Measurements from ENCODE around the gene HOXC6. TPM values are rescaled to one million over a fixed set of nuclear protein-coding genes. Genes with fewer than 3 reads are reported as not detected.

HOXC6 gene
- total RNA-seq, 1 experiment from 2014 or later, result not detected

DNA sequence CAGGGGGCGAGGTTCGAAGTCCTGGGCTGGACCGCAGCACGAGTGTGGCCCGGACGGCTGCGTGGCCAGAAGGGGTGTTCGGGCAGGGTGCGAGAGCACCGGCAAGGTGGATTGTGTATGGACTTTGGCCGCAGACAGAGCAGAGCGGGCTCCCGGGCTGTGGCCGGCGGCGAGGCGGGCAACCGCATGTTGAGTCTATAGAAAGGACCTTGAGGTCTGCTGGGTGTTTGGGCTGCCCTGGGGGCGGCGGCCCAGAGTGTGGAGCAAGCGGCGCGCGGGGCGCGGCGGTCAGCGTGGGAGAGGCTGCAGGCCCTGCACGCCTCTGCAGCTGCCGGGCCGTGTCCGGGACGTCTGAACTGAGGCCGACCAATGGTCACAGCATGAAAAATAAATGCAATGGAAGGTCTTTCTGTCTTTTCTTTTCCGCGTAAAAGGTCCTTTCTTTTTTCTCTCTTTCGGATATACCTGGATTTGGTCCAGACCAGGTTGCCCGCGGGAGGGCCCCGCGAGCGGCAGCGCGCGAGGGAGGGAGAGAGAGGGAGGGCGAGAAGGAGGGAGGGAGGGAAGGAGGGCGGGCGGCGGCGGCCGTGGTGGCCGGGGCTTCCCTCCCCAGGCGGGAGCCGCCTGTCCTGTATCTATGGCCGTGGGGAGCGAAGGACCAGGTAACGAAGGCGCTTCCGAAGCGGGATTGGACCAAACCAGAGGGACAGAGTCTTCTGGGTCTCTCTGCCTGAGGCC, 33.8 kb upstream of the HOXC6 start:
- Histone ChIP-seq H3K9ac (ENCODE audit: low read length) (no peak overlapping the region), H2AFZ (ENCODE audit: low read length) (no peak overlapping the region)

DNA sequence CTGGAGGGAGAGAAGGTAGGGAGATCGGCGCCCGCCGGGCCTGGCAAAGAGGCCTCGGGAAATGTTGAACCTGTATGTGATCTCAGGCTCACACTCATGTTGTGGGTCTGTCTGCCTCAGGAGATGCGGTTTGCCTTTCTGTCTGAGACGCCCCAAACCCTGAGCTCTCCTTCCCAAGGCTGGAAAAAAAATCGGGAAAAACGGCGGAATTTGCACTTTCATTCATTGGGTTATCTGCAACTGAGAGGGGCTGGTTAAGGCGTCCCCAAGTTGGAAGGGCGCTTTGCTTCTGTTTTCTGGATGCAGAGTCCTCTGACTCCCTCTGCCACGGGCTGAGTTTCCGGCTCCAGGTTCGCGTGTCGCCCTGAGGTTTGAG, 33.2 kb upstream of the HOXC6 start:
- Histone ChIP-seq H3K9me2 (replicated peaks; ENCODE audit: insufficient read depth, low read length) (no peaks in the 10 kb centered on the region), H3K9me3 (ENCODE audit: low read length) (no peaks in the 10 kb centered on the region), H3K36me3 (ENCODE audit: insufficient read depth, low read length) (no peaks in the 10 kb centered on the region), H3K79me2 (ENCODE audit: low read length) (no peaks in the 10 kb centered on the region), H4K20me1 (ENCODE audit: insufficient read depth, low read depth, low read length) (no peaks in the 10 kb centered on the region), H3K27ac (ENCODE audit: low read length) (no peak overlapping the region), H3K9ac (ENCODE audit: low read length) (no peak overlapping the region; the same call in 1 of the 2 replicates), H3K4me1 (ENCODE audit: low read length) (peaks cover 14% of the 10 kb centered on the region), H3K4me3 (ENCODE audit: low read length) (peak overlapping the region; percentile 57; the same call in 1 of the 2 replicates), H2AFZ (ENCODE audit: low read length) (no peak overlapping the region), H3K27me3 (ENCODE audit: low read length) (no peaks in the 10 kb centered on the region), H3K4me2 (ENCODE audit: low read depth, low read length, poor library complexity, severe bottlenecking) (peak overlapping the region; percentile 60)
- no peak for DNase-seq

More for the DNA sequence above, 33.8 kb upstream of the HOXC6 start:
- Histone ChIP-seq H4K20me1 (ENCODE audit: insufficient read depth, low read depth, low read length) (no peaks in the 10 kb centered on the region), H3K27me3 (ENCODE audit: low read length) (no peaks in the 10 kb centered on the region), H3K4me1 (ENCODE audit: low read length) (peaks cover 18% of the 10 kb centered on the region), H3K9me3 (ENCODE audit: low read length) (no peaks in the 10 kb centered on the region), H3K36me3 (ENCODE audit: insufficient read depth, low read length) (no peaks in the 10 kb centered on the region), H3K79me2 (ENCODE audit: low read length) (no peaks in the 10 kb centered on the region), H3K4me3 (ENCODE audit: low read length) (no peak overlapping the region), H3K4me2 (ENCODE audit: low read depth, low read length, poor library complexity, severe bottlenecking) (peak overlapping the region; percentile 60), H3K9me2 (replicated peaks; ENCODE audit: insufficient read depth, low read length) (no peaks in the 10 kb centered on the region), H3K27ac (ENCODE audit: low read length) (no peak overlapping the region)
- DNase-seq, result no peak

DNA sequence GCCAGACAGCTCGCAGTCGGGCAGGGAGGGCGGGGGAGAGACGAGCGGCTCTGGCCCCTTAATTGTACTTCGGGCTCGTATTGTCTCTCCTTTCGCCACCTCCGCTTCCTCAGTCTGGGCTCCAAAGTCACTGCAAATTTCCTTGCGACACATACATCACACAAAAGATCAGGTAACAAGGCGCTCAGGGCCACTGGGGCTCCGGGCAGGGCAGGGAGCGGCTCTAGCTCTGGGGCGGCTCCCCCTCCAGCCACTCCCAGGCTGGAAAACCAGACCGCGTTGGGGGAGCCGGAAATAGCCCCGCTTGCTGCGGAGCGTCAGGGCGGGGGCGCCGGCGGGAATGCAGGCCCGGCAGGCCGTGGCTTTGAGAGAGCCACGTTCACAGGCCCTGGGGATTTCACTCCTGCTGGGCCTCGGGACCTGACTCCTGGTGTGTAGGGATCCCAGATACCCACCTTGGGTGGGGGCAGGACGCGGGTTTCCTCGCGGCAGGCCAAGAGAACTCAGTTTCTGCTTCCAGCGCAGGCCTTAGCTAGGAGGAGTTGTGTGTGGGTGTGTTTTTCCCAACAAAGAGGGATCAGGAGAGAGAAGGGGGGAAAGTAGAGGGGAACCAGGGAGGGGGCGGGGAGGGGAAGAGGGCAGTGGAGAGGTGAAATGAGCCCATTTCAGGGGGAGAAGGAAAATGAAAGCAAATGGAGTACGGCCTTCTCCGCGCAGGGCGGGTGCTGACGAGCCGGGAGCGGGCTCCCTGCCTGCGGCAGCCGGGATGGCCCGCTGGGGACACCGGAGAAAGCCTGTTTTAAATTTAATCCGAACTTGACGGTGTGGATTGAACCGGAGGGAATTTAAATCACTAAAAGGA, 32.6 kb upstream of the HOXC6 start:
- H3K79me2 ChIP-seq (ENCODE audit: low read length), result no peaks in the 10 kb centered on the region
- no peaks in the 10 kb centered on the region for H3K36me3 ChIP-seq (ENCODE audit: insufficient read depth, low read length)
- peaks cover 14% of the 10 kb centered on the region for H3K4me1 ChIP-seq (ENCODE audit: low read length)
- peak overlapping the region; percentile 48; the same call in 1 of the 2 replicates for H2AFZ ChIP-seq (ENCODE audit: low read length)
- no peaks in the 10 kb centered on the region for H3K9me2 ChIP-seq (replicated peaks; ENCODE audit: insufficient read depth, low read length)
- DNase-seq, result no peak
- H4K20me1 ChIP-seq (ENCODE audit: insufficient read depth, low read depth, low read length), result no peaks in the 10 kb centered on the region
- H3K27ac ChIP-seq (ENCODE audit: low read length), result no peak overlapping the region
- H3K9me3 ChIP-seq (ENCODE audit: low read length), result no peaks in the 10 kb centered on the region
- peak overlapping the region; percentile 64 for H3K9ac ChIP-seq (ENCODE audit: low read length)
- H3K4me2 ChIP-seq (ENCODE audit: low read depth, low read length, poor library complexity, severe bottlenecking), result peak overlapping the region; percentile 60
- no peaks in the 10 kb centered on the region for H3K27me3 ChIP-seq (ENCODE audit: low read length)
- peak overlapping the region; percentile 57; the same call in 1 of the 2 replicates for H3K4me3 ChIP-seq (ENCODE audit: low read length)

DNA sequence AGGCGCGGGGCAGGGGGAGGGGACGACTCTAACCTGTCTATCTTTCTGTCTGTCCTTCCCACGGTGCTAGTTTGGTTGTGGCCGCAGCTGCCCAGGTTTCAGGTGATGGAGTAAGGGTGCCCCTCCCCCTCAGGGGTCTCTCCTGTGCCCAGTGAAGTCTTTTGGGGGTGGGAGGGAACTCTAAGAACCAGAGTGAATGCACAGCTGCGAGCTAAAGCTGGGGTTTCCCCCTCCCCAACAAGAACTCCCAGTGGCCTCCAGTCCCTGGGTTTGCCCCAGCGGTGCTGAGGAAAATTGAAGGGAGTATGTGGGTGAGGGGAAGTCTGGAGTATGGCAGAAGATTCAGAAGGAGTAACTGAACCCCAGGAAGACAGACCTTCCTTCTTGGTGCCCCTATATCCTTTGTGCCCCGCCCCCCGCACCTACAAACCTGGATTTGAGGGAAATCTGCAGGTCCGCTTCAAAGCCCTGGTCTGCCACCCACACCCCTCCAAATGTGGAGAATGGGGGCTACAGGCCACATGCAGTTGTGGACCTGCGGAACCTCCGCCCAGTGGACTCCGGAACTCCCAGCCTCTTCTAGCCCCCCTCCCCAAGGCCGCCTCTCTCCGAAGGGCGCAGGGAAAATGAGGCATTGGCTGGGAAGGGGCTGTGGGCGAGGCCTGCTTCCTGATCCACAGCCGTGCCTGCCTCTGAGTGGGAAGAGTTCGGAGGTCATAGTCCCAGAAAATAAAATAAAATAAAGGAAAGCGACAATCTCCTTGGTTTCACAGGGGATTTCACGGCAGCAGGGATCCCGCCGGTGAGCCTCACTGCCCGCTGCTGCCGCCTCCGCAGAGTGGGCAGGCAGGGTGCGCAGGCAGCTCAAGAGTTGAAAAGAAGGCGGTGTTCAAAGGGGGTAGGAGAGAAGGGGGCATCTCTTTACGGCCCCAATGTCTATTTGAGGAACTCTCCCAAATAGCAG, 31.7 kb upstream of the HOXC6 start:
- H3K9me3 ChIP-seq (ENCODE audit: low read length), result no peaks in the 10 kb centered on the region
- peak overlapping the region; percentile 57; the same call in 1 of the 2 replicates for H3K4me3 ChIP-seq (ENCODE audit: low read length)
- 0 out of 2 replicates have a peak overlapping the region, but pooled peaks have one; percentile 48 for H2AFZ ChIP-seq (ENCODE audit: low read length)
- peaks cover 14% of the 10 kb centered on the region for H3K4me1 ChIP-seq (ENCODE audit: low read length)
- H3K9ac ChIP-seq (ENCODE audit: low read length), result peak overlapping the region; percentile 64; the same call in 1 of the 2 replicates
- H3K27me3 ChIP-seq (ENCODE audit: low read length), result no peaks in the 10 kb centered on the region
- H3K27ac ChIP-seq (ENCODE audit: low read length), result no peak overlapping the region
- no peaks in the 10 kb centered on the region for H3K36me3 ChIP-seq (ENCODE audit: insufficient read depth, low read length)
- no peaks in the 10 kb centered on the region for H4K20me1 ChIP-seq (ENCODE audit: insufficient read depth, low read depth, low read length)
- H3K79me2 ChIP-seq (ENCODE audit: low read length), result no peaks in the 10 kb centered on the region
- H3K4me2 ChIP-seq (ENCODE audit: low read depth, low read length, poor library complexity, severe bottlenecking), result peak overlapping the region; percentile 60
- DNase-seq, result no peak
- no peaks in the 10 kb centered on the region for H3K9me2 ChIP-seq (replicated peaks; ENCODE audit: insufficient read depth, low read length)

DNA sequence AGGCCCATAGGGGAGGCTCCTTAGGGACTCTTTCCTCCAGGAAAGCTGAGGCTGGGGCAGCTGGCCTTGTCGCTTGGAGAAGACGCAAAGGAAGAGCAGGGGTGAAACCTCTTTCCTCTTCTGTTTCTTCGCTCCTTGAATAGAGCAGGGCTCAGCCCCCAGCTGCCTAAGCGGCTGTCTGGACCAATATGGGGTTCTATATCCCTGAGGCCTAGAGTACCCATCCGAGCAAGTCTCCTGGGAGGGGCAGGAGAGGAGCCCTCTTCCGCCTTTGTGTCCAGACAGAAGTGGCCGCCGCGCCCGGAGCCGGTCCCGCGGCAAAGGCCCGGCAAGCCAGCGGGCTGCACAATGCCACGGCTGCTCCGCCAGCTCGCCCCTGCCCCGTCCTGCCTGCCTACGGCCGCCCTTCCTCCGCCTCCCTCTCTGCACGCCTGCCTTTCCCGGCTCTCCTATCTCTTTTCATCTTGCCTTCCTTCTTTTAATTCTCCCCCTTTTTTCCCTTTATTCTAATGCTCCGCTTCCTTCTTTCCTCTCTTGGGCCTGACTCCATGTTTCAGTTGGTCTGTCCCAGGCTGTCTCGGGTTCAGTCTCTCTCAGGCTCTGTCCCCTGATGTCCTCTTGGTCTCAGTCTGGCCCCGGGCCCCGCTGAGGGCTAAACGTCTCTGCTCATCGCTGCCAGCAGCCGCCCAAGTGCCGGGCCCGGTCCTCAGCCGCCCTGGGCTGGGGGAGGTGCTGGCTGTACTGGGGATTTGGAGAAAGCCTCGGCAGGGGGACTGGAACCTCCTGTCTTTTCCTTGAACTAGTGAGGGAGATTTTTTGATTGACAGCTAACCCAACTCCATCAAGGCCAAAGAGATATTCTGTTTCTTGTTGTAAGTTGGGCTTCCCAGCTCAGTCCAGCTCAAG, 30.8 kb upstream of the HOXC6 start:
- Histone ChIP-seq H3K4me1 (ENCODE audit: low read length) (peaks cover 14% of the 10 kb centered on the region), H3K4me2 (ENCODE audit: low read depth, low read length, poor library complexity, severe bottlenecking) (no peak overlapping the region), H2AFZ (ENCODE audit: low read length) (no peak overlapping the region), H3K36me3 (ENCODE audit: insufficient read depth, low read length) (no peaks in the 10 kb centered on the region), H3K9ac (ENCODE audit: low read length) (no peak overlapping the region), H3K79me2 (ENCODE audit: low read length) (no peaks in the 10 kb centered on the region), H3K4me3 (ENCODE audit: low read length) (no peak overlapping the region), H4K20me1 (ENCODE audit: insufficient read depth, low read depth, low read length) (no peaks in the 10 kb centered on the region), H3K27me3 (ENCODE audit: low read length) (no peaks in the 10 kb centered on the region), H3K9me2 (replicated peaks; ENCODE audit: insufficient read depth, low read length) (no peaks in the 10 kb centered on the region), H3K9me3 (ENCODE audit: low read length) (no peaks in the 10 kb centered on the region), H3K27ac (ENCODE audit: low read length) (no peak overlapping the region)
- no peak for DNase-seq

DNA sequence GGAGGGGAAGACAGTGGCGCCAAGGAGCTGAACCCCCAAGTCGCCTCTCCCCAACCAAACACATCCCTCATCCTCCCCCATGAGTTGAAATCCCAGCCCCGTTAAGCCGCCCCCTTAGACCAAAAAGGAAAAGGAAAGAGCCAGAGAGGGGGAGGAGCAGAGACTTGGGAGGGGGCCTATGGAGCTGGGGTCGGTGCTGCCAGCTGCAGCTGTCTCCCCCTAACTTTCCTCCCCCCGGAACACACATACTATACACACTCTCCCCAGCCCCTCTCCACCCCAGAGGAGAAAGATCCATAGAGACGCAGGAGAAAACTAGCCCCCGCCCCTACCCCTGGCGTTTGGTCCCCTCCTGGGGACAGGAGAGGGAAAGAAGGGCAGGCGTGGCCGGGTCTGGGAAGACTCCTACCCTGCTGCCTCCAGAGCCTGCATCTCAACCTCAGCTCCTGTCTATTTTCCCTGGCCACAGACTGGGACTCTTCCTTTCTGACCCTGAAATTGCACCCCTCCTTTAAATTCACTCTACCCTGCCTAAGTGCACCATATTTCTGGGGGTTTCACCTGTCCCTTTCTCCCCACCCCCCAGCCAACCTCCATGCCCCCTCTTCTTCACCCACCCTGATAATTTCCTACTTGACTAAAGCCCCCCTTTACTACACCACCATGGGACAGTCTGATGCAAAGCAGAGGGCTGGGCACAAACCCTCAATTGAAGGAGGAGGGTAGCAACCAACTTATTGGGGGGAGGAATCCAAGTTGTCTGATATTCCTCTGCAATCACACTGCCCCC, 29.9 kb upstream of the HOXC6 start:
- no peaks in the 10 kb centered on the region for H3K79me2 ChIP-seq (ENCODE audit: low read length)
- no peaks in the 10 kb centered on the region for H3K9me3 ChIP-seq (ENCODE audit: low read length)
- DNase-seq, result no peak
- H3K4me3 ChIP-seq (ENCODE audit: low read length), result no peak overlapping the region
- H4K20me1 ChIP-seq (ENCODE audit: insufficient read depth, low read depth, low read length), result no peaks in the 10 kb centered on the region
- no peak overlapping the region for H2AFZ ChIP-seq (ENCODE audit: low read length)
- peaks cover 14% of the 10 kb centered on the region for H3K4me1 ChIP-seq (ENCODE audit: low read length)
- no peaks in the 10 kb centered on the region for H3K27me3 ChIP-seq (ENCODE audit: low read length)
- no peaks in the 10 kb centered on the region for H3K9me2 ChIP-seq (replicated peaks; ENCODE audit: insufficient read depth, low read length)
- H3K4me2 ChIP-seq (ENCODE audit: low read depth, low read length, poor library complexity, severe bottlenecking), result no peak overlapping the region
- H3K9ac ChIP-seq (ENCODE audit: low read length), result no peak overlapping the region
- no peak overlapping the region for H3K27ac ChIP-seq (ENCODE audit: low read length)
- no peaks in the 10 kb centered on the region for H3K36me3 ChIP-seq (ENCODE audit: insufficient read depth, low read length)

DNA sequence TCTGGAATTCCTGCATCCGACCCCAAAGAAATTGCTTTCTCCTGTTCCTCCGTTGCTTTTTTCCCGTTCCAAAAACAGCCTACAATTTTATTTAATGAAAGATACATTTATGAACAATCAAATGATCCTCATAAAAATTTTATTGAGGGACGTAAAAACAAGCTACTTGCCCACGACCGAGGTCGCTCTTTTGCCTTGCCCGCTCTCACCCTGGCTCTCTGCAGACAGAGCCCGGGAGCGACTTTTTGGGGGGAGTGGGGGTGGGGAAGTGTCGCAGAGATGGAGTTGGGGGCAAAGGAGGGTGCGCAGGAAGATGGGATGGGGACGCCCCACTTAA, 29.4 kb upstream of the HOXC6 start:
- Histone ChIP-seq H4K20me1 (ENCODE audit: insufficient read depth, low read depth, low read length) (no peaks in the 10 kb centered on the region), H3K4me1 (ENCODE audit: low read length) (peaks cover 14% of the 10 kb centered on the region), H3K9me2 (replicated peaks; ENCODE audit: insufficient read depth, low read length) (no peaks in the 10 kb centered on the region), H3K9me3 (ENCODE audit: low read length) (no peaks in the 10 kb centered on the region), H3K79me2 (ENCODE audit: low read length) (no peaks in the 10 kb centered on the region), H3K4me2 (ENCODE audit: low read depth, low read length, poor library complexity, severe bottlenecking) (no peak overlapping the region), H3K4me3 (ENCODE audit: low read length) (no peak overlapping the region), H3K36me3 (ENCODE audit: insufficient read depth, low read length) (no peaks in the 10 kb centered on the region), H2AFZ (ENCODE audit: low read length) (no peak overlapping the region), H3K9ac (ENCODE audit: low read length) (no peak overlapping the region), H3K27ac (ENCODE audit: low read length) (no peak overlapping the region), H3K27me3 (ENCODE audit: low read length) (no peaks in the 10 kb centered on the region)
- no peak for DNase-seq

Data from Karpas-422 (cell line).